HG03095 (cell line): ENCODE results near the gene PCLO.
"Not testable (repeated sequence)": the region's sequence is repeated elsewhere in the genome, so short reads cannot be mapped to it uniquely, and the experiment has no call there.

ENCODE experiments used
- ATAC-seq: cut with Tn5 transposase; IDR thresholded peaks from one replicate; pipeline ENCODE4 v1.9.1; 2021; ENCODE audit warnings: moderate library complexity; ENCODE audit not compliant: unreplicated experiment

The PCLO gene

DNA sequence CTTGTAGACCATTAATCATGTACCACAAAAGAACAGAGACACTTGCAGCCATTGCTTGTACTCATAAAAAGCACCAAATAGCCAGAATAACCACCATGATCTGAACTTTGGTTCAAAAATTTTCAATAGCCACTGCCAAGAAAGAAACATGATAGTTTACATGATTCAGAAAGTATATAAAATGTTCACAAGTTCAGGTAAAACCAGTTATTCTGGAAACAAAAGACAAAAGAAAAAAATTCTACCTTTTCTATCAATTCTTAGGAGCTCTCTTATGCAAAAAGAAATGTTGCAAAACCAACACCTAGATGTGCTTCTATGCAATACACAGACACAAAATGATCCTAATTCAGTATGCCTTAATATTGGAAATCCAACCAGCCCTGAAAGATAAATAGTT, 108.7 kb downstream of the PCLO start:
- no peak for ATAC-seq

DNA sequence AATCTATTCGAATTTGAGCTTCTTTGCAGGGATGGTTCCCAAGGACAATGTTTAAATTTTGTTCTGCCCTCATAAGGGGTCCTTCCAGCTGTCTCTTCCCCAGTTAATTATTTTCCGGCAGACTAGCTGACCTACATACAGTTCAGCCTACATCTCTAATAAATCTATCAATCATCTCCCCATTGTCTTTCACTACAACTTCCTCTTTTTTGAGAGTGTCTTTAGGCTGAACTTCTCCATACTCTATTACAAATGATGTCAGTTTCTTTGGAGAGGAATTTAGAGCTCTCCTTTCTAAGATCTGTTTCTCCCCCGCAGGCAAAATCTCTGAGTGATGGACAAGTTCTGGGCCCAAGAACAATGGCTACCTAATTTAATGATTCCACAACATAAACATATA, 122.2 kb downstream of the PCLO start:
- ATAC-seq, result no peak

DNA sequence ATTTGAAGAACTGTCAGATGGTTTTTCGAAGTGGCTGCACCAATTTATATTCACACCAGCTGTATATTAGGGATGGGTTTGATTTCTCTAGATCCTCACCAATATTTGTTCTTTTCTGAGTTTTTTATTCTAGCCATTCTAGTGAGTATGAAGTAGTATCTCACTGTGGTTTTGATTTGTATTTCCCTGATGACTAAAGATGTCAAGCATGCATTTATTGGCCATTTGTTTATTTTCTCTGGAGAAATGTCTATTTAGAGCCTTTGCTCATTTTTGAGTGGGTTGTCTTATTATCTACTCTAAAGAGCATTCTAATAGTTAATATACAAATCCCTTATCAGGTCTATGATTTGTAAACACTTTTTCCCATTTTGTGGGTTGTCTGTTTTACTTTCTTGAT, 123.9 kb downstream of the PCLO start:
- no peak for ATAC-seq

DNA sequence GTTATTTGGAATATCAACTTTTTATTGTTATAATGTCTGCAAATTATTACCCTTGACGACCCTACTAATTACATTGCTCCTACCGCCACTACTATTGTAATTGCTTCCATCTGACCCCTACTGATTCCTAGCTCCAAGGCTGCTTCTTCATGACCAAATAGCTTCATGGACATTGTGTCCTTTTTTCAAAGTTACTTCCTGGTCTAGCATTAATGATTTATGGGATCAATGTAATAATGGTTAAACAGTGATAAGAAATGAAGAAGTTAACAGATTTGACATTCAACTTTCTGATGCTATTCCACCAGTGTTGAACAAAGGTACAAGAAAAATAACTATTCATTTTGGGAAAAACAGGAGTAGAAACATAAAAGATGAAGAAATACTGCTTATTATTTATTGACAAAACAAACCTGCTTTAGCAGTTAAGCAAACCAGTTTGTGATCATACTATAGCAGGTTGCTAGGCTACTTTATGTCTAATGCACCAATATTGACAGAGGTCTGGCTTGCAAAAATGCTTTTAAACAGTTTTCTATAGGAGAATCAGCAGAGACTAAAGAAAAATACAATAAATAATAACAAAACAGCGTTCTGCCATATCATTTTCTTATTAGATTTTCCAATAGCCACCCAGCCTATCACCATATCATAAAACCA, 125.8 kb downstream of the PCLO start:
- ATAC-seq, result no peak

DNA sequence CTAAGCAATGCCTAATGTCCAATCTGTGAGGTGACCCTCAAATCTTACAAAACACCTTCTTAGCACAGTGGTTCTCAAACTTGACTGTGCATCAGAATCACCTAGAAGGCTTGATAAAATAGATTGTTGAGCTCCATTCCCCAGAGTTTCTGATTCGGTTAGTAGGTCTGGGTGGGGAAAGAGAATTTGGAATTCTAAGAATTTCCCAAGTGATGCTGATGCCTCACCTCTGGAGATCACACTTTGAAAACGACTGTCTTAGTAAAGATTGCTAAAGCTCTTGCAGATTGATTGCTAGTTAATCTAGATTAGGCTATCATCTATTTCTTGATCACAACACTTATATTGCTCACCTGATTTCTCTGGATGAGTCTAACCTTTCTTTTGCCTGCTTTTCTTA, 126.6 kb downstream of the PCLO start:
- no peak for ATAC-seq

DNA sequence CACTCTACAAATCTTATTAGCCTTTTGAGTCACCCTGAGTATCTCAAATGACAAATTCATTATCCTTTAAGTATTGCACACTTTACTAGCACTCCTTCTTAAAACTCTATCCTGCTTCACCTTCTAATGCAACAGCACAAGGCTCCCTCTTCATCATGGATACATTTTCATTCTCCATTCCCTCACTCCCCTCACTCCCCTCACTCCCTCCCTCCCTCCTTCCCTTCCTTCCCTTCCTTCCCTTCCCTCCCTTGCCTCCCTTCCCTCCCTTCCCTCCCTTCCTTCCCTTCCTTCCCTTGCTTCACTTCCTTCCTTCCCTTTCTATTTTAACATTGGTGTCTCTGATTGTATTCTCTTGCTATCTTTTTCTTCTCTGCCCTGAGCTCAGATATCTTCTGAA, 130.5 kb downstream of the PCLO start:
- no peak for ATAC-seq

DNA sequence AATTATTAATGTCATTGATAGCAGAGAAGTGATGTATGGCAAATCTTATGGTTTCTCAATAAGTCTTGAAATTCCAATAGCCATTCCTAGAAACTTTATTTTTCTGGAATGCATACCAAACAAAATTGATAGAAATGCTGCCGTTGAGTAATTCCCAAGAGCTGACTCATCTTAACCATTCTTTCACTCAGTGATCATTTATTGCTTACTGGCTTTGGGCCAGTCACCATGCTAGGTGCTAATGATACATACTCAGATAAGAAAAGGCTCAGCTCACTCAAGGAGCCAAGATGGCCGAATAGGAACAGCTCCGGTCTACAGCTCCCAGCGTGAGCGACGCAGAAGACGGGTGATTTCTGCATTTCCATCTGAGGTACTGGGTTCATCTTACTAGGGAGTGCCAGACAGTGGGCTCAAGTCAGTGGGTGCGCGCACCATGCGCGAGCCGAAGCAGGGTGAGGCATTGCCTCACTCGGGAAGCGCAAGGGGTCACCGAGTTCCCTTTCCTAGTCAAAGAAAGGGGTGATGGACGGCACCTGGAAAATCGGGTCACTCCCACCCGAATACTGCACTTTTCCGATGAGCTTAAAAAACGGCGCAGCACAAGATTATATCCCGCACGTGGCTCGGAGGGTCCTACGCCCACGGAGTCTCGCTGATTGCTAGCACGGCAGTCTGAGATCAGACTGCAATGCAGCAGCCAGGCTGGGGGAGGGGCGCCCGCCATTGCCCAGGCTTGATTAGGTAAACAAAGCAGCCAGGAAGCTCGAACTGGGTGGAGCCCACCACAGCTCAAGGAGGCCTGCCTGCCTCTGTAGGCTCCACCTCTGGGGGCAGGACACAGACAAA, 138.6 kb downstream of the PCLO start:
- ATAC-seq, result not testable (repeated sequence)

DNA sequence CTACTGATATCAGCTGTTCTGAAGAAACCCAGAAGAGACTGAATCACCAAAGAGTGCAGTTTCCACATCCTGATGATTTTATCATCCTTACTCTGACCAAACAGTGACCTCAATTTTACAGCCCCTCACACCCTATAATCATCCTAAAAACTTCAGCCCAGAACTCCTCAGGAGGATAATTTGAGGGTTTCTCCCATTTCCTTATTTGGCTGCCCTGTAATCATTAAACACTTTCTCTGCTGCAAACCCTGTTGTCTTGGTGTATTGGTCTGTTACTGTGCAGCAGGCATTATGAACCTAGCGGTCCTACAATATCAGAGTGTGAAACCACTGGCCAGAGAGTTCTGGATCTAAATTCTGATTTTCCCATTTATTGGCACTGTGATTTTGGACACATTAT, 141.7 kb downstream of the PCLO start:
- no peak for ATAC-seq

DNA sequence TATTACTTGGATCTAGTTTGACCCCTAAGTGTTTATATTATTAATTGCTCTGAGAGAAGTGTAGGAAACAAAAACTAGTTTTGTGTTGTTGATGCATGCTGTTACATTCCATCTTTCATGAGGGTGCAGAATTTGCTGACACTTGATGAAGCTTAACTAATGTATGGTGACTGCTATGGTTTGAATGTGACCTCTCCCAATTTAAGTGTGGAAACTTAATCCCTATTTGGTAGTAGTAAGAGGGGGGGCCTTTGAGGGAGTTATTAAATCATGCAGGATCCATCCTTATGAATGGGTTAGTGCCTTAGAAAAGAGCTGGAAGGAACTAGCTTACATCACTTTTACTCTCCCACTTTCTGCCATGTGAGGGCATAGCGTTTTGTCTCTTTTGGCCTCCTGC, 142.5 kb downstream of the PCLO start:
- no peak for ATAC-seq

DNA sequence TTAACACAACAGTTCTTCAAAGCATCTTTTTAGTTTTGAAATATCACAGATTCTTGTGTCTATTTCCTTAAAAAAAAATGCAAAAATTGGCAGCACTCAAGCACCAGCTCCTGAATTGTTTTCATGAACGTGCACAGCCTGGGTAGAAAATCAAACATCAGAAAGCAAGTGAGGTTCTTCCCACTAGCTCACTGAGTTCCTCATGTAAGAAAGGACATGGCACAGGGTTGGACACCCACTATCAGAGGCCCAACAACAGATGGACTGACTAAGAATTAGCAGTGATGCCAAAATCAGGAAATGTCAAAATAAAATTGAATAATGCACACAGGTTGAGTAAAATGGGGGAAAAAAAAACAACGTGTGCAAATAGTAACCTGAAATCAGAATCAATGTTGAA, 146.8 kb downstream of the PCLO start:
- no peak for ATAC-seq

DNA sequence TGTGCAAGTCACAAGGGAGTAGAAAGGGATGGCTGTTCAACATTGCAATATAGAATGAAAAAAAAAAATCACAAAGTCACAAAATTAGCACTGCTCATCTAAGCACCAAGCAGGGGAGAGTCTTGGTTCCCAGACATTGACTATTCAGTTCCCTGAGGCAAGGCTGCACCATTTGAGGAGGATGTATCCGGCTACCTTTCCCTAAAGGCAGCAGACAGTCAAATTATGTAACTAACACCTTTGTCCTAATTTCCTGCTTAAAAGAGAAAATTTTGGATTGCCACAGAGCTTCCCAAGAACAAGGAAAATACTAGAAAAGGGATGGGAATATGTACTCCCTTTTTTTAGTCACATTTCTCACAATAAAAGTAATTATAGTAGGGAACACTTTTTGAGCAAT, 148.1 kb downstream of the PCLO start:
- no peak for ATAC-seq

DNA sequence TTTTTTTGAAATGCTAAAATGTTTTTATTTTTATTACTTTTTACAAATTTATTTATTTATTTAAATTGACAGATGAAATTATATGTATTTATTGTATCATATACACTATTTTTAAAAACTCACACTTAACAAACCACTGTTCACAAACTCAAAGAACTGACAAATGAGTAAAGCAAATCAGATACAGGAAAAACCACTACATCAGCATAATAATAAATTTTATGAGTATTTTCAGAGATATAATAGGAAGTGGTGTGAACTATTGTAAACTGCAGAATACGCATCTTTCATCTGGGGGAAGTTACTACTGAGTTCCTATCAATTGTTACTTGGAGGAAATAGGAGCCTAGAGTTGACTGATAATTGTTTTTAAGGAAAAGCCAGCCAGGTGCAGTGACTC, 150.7 kb downstream of the PCLO start:
- no peak for ATAC-seq

DNA sequence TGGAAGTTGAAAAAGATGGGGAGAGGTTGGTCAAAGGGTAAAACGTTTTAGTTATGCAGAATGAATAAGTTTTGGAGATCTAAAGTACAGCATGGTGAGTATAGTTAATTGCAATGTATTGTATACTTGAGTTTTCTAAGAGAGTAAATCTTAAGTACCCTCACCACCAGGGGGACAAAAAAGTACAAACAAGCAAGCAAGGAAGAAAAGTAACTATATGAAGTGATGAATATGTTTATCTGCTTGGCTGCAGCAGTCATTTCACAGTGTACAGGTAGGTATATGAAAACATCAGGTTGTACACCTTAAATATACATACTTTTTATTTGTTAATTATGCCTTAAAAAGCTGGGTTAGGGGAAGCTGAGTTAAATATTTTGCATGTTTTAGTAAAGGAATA, 157.3 kb downstream of the PCLO start:
- no peak for ATAC-seq

DNA sequence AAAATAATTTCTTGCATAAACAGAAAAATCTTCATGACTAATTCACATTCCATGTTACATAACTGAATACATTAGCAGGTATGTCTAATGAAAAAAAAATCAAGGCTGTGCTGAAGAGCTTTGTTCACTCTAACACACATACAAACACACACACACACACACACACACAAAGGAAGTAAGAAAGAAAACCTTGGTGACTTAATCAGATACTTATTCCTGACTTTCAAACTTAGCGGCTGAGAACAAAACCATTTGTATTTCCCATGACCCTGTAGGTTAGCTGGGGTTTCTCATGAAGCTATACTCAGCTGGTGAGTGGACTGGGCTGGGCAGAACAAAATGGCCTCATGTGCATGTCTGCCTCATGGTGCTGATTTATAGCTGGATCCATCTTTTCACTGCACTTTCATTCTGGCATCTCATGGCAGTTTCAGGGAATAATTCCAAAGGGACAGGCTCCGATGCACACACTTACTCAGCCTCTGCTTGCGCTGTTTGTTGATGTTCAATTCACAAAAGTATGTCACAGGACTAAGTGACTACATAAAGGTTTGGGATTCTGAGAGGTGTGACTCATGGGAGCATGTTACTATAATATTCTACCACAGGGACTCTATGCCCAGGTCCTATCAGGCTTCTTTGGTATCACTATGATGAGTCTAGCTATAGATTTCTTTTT, 161.2 kb downstream of the PCLO start:
- no peak for ATAC-seq

DNA sequence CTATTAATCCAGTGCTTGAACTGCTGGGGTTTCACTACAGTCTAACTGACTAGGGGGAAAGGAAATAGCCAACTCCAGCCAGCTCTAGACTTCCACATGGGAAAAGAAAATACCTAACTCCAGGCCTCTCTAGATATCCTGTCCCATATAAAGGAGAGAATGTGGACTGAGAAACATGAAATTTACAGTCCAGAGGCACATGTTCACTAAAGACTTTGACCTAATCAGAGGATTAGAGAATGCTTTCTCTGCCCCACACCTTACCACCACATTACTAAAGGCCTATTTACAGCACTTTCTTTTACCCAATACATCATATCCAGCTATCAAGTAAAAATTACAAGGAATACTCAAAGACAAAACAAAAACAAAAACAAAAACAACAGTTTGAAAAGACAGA, 164.2 kb downstream of the PCLO start:
- ATAC-seq, result no peak

DNA sequence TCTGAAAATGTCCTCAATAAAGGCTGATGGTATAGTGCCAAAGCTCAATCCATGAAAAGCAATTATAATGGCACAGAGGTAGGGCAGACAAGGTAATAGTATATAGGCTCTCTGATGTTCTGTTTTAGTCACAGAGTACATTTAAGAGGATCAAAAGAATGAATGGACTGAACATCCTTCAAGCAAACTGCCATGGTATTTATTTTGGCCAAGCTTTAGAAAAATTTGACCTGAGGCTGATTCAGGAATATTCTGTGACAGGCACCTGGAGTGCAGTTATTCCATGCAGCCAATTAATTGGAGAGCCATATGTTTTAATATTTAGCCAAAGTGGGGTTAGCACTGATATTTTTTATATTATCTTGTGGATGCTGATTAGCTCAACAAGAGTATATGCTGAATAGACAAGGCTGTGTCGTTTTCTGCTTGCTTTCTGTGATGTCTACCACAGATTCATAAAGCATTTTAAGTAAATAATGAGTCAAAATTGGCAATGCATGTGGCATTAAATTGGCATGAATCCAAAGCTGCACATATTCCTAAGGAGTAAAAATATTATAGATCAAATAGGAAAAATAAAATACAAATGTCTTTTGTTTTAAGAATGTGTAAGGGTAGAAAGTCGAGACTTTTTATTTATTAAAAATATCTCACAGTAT, 177.4 kb downstream of the PCLO start:
- ATAC-seq, result no peak

DNA sequence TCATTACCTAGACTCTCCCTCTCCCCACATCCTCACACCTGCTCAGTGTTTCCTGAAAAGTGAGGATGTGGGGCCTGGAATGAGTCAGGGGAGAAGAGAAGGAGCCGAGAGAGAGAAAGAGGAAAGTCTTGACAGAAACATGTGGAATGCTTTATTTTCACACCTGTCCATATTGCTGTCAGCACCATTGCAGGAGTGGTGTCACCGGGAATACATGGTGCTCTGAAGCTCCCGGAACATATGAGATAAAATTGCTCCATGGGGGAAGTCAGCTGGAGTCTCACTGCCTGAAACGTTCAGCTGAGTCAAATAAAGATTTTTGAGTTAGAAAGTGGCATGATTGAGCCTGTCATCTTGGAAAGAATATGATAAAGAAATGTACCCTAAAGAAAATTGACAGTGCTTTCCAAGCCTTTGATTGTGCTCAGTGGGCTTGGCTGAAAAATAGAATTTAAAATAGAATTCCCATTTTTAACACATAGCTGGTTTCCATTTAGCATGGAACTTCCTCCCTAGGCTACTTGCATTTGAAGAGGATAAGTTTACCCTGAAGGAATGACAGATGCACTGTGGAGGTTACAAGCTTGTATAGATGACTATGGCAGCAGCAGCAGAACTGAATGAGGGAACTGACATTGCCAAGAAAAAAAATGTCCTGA, 182.4 kb downstream of the PCLO start:
- no peak for ATAC-seq

DNA sequence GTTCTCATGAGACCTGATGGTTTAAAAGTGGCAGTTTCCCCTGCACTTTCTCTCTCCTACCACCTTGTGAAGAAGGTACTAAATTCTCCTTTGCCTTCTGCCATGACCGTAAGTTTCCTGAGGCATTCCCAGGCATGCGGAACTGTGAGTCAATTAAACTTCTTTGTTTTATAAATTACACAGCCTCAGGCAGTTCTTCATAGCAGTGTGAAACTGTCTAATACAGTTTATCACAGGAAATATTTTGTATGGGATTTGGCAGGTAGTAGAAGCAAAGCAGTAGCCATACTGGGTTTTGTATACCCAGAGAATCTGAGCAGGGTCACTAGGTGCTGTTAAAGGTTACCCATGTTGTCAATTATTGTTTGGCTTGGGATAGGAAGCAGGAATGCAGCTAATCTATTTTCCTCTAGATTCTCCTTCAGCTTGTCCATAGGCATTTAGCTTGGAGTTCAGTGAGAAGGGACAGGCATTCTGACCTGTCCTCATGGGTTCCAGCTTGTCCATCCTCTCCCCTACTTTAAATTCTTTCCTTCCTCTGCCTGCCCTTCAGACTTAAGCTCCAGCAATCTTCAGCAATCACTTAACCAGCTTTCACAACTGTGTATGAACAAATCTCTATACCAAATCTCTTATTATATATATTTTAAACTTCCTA, 186.7 kb downstream of the PCLO start:
- no peak for ATAC-seq

DNA sequence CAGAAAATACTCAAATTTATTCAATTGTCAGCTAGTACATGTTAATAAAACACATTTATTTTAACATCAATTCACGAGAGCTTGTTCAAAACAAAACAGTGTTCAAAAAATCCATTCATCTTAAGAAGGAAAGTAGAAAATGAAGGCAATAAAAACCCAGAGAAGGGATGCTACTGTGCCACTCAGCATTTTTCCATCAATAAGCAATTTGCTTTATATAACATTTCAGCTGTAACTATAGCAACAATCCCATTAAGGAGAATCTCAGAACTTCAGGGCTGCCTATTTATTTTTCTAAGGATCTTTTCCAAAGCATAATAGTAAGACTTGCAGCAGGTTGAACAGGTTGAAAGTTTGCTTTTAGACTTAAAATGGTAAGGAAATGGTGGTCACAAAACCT, 190.5 kb downstream of the PCLO start:
- ATAC-seq, result no peak
